Gastrocnemius medialis (tissue), 4 donors: ENCODE data around the gene CFAP161.

ENCODE experiments used
- CTCF ChIP-seq, 5 experiments: fragments of 450-650 bp in 3 of 5; fragments of 200-600 bp in 2 of 5; sonication (generic) in 2 of 5; IDR thresholded peaks in 4 of 5; conservative IDR thresholded peaks in 1 of 5; 1 replicate in 4 of 5; 2 replicates in 1 of 5; pipeline ENCODE4 v1.5.1; 2016 to 2019; ENCODE audit warnings: antibody characterized with exemption in 5 of 5, mild to moderate bottlenecking in 3 of 5, moderate library complexity in 3 of 5
- POLR2A ChIP-seq, 2 donors: fragments of 450-650 bp; IDR thresholded peaks; one replicate each; pipeline ENCODE4 v1.6.1; 2017; ENCODE audit warnings: antibody characterized with exemption in 2 of 2, mild to moderate bottlenecking in 2 of 2, moderate library complexity in 2 of 2

- no peak for TF ChIP-seq POLR2A (IDR thresholded peaks at IDR 0.05)
- no peak for TF ChIP-seq CTCF (IDR thresholded peaks at IDR 0.05 in 4 of 5, conservative IDR thresholded peaks at IDR 0.05 in 1 of 5)
Observed at GRCh38 chr15:81115054-81115939, 18.8 kb upstream of the CFAP161 start.
